GM19239 (cell line): Measurements from ENCODE around the gene KRT79.

Experiments used
- DNase-seq: peaks from one replicate; pipeline ENCODE4 v3.0.0; 2011; ENCODE audit warnings: low spot score; ENCODE audit not compliant: insufficient read length
- FAIRE-seq: peaks from 2 replicates; lab custom pipeline; 2011; peaks lifted over from hg19 to GRCh38; lab: Jason Lieb, UNC

Gene KRT79

DNA sequence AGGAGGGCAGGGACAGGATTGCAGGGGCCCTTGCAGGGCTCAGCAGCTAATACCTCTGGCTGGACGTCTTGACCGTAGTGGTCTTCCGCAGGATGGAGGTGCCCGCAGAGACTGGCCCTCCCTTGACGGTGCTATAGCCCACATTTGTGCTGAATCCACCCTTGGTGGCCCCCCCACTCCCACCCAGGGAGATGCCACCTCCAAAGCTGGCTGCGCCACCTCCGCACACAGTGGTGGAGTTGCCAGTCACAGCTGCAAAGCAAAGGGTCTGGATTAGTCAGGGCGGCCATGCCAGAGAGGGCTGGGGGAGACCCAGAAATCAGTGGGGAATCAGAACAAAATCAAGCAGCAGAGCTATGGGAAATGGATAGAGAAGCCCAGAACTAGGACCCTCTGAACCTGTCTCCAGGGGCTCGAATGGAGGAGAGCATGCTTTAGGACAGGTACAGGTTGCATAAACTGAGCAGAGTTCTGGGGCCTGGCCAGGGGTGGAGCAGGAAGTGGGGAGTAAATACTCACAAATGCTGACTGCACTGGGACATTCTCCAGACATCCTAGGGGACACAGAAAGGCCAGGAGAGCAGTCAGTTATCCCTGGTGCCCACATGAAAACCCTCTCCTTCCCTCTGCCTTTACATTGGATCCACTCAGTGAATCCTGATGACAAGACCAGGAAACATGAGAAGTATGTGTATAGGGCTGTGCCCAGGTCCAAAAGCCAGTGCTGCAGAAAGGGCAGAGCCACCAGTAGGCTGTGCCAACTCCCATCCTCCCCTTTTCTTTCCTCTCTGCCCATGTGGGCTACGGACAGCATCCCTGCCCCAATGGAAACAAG is 12.1 kb downstream of the KRT79 start:
- DNase-seq, result no peak
- FAIRE-seq, result no peak

- no peak for FAIRE-seq
- no peak for DNase-seq
Measured at GRCh38 chr12:52821071-52821730, 12.9 kb downstream of the KRT79 start.

DNA sequence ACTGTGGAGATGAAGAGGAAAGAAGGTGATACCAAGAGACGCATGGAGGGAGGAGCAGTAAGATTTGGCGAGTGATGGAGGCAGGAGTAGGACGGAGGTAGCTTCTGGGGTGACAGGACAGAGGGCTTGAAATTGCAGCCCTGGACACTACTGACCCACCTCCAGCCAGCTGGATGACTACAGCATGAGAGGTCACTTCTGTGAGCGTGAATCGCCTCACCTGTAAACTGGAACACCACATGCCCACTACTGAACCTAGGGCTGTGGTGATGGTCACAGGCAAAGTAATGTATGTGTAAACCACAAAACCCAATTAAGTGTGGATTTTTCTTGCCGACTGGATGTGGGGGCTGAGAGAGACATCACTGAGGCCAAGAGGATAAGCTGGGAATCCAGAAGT is 13.6 kb downstream of the KRT79 start:
- FAIRE-seq (no peak), DNase-seq (no peak)

GRCh38 chr12:52819731-52820510 is 14.2 kb downstream of the KRT79 start:
- DNase-seq (no peak), FAIRE-seq (no peak)

- DNase-seq (no peak), FAIRE-seq (no peak)
Measured at GRCh38 chr12:52818887-52819420, 15.2 kb downstream of the KRT79 start.

DNA sequence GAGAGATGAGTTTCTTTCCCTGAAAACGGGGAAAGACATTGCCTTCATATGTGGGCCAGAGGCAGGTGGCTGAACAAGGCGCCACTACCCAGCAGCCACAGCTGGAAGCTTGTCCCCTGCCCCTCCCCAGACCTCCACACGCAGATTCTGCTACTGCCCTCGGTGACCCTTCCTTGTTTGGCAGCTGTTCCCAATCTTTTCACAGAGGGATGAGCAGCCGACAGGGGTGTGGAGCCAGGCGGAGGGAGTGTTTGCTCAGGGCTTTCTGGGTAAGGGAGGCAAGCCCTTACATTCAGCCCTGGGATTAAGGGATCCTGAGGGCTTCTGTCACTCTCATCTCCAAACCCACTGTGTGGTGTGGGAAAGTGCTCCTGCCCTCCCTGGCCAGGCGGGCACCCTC is 15.7 kb downstream of the KRT79 start:
- no peak for FAIRE-seq
- no peak for DNase-seq

- FAIRE-seq, result no peak
- DNase-seq, result no peak
Measured at GRCh38 chr12:52817699-52818238, 16.3 kb downstream of the KRT79 start.

DNA sequence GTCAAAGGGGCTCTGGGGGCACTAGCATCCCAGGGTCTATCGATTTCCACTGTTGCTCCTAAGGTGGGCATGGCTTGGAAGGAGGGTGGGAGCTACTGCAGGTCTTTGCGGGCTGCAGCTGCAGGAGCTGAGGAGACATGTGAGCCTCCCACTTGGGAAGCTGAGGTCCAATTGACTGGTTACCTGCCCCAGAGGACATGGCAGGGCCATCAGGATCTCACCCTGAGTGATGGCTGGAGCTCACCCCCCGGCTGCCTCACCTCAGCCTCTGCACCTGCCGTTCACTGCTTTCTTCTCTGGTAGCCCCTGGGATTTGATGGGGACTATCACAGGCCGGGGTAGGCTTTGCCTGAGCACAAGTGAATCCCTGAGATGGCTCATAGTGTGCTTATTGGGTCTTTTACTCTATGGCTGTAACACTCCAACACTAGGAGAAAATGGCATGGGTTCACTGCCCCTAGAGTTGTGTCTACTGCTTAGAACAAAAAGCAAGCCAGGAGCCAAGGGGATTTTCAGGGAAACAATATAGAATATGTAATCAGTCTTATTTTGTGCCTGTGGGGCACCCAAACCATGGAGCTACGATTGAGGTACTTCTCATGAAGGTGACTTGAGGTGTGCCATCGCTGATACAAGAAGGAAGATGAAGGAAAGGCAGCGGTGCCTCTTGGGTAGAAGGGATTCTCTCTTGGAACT is 17.0 kb downstream of the KRT79 start:
- FAIRE-seq (no peak), DNase-seq (no peak)

DNA sequence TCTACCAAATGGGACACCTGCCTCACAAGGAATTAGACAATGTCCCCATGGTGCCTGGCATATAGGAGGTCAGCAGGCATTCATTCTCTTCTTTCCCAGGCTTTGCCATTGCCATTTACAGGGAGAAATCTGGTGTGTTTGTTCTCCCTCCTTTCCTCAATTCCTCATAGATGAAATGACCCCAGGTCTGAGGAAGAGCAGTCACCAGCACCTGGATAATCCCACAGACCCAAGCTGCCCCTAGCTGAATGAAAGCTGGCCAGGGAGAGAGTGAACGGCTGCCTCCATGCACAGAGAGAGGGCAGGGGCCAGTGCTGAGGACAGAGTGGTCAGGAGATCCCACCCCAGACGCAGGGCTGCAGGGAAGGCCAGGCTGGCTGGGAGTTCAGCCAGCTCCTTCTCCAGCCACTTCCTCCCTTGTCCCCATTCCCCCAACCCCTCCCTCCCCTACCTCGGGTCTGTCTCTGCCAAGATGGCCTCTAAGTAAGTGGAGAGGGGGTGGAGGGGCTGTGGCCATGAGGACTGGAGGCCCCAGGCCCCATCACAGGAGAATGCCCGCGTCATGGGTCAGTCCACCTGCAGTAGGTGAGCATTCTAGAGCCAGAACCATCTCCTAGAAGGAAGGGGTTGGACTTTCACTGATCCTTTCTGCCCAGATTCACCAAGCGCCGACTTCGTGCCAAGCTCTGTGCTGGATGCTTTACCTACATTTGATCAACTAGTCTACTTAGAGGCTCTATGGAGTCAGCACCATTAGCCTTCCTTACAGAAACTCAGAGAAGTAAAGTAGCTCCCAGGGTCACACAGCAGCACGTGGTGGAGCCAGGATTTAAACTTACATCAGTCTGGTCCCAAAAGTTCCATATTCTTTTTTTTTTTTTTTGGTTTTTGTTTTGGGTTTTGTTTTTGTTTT is 18.2 kb downstream of the KRT79 start:
- DNase-seq (no peak), FAIRE-seq (no peak)

DNA sequence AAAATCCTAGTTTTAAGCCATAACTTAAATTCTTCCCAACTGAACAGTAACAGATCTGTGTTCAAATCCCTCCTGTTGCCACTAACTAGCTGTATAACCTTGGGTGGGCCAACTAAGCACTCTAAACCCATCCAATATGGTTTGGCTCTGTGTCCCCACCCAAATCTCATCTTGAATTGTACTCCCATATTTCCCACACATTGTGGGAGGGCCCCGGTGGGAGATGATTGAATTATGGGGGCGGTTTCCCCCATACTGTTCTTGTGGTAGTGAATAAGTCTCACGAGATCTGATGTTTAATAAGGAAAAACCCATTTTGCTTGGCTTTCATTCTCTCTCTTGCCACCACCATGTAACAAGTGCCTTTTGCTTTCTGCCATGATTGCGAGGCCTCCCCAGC is 18.9 kb downstream of the KRT79 start:
- DNase-seq (no peak), FAIRE-seq (no peak)

- FAIRE-seq (no peak), DNase-seq (no peak)
Measured at GRCh38 chr12:52814710-52815155, 19.4 kb downstream of the KRT79 start.

- no peak for FAIRE-seq
- no peak for DNase-seq
Measured at GRCh38 chr12:52813885-52814709, 20.0 kb downstream of the KRT79 start, which contains the start of gene KRT4. Gene KRT4, minus strand, starts transcription at chr12:52814116. Its CDS starts 58 bp downstream, at chr12:52814058.

DNA sequence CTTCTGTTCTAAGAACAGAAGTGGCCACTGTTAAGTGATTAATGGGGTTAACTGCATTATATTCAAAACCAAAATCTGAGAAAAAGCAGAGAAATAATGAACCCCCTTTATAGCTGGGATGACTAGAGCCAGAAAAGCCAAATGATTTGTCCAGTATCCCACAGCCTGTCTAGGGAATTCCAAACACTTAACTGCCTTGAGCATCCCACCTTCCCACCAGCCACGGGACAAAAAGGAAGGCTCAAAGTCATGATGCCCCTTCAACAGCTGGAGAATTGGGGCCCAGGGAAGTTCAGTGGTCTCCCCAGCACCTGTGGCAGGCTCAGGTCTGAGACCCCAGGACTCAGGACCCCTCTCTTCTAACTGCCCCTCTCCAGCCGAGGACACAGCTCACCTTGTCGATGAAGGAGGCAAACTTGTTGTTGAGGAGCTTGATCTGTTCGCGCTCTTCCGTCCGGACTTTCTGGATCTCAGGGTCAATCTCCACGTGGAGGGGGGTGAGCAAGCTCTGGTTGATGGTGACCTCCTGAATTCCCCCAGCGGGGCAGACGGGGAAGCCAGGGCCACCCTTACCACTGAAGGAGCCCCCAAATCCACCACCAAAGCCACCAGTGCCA is 20.8 kb downstream of the KRT79 start:
- no peak for DNase-seq
- no peak for FAIRE-seq

DNA sequence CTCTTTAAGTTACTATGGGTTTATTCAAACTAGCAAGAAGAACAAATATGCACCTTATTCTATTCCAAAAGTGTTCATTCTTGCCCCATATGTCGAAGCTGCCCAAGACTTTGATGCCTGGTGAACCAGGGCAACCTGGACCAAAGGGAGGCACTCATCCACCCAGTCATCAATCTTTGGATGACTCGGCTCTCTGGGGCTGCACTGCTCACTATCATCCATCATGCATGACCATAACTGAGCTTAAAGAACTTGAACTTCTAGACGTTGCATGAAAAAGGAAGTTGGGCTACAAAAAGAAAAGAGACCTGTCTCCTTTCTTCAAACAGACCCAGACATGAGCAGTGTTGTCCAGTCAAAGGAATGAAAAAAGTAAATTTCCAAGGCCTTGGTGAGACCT is 21.4 kb downstream of the KRT79 start:
- no peak for FAIRE-seq
- no peak for DNase-seq

- FAIRE-seq (no peak), DNase-seq (no peak)
Measured at GRCh38 chr12:52812073-52812400, 22.1 kb downstream of the KRT79 start.

DNA sequence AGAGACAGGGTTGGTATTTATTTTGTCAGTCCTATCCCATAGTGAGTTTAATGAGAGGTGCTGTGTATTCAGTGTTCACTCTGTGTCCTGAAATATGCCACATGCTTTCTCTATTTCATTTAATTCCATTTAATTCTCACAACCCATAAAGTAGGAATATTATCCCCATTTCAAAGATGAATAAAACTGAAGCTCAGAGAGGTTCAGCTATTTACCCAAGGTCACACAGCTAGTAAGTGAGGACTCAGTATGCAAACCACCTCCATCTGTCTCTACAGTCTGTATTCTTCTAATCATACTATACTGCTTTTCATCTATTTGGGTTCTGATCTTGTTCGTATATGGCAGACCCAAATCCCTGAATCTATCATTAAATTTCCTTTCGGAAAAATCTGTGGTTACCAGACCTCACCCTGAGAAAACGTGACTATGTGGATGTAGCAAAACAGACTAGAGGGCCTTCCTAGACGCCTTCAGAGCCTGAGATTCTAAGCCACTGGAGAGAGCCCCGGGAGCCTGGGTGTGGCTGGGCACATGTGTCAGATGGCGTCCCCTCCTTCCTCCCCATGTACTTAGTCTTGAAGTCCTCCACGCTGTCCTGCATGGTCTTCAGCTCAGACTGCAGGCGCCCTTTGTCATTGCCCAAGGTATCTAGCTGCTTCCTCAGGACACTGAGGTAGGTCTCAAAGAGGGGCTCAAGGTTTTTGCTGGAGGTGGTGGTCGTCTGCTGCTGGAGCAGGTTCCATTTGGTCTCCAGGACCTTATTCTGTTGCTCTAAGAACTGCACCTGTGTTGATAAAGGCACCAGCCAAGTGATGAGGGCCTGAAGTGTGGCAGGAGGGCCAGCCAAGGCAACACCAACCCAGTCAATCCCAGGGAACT is 22.7 kb downstream of the KRT79 start:
- FAIRE-seq (no peak), DNase-seq (no peak)

- DNase-seq, result no peak
- FAIRE-seq, result no peak
Measured at GRCh38 chr12:52810554-52810953, 23.6 kb downstream of the KRT79 start.
